Measurements from ENCODE around the gene MORN1.

Gene MORN1

GRCh38 chr1:2382621-2383361, 8.6 kb downstream of the MORN1 start:
- Mint-ChIP-seq H3K9me3 (no peaks in the 10 kb centered on the region), H3K27me3 (ENCODE audit: low read depth) (no peaks in the 10 kb centered on the region), H3K36me3 (ENCODE audit: low read depth) (no peaks in the 10 kb centered on the region), H3K4me1 (ENCODE audit: low read depth) (no peaks in the 10 kb centered on the region), H3K4me3 (no peak overlapping the region), H3K27ac (no peak overlapping the region)
- no peak for DNase-seq (ENCODE audit: low spot score)

- H3K4me3 Mint-ChIP-seq, result no peak overlapping the region
- no peaks in the 10 kb centered on the region for H3K4me1 Mint-ChIP-seq (ENCODE audit: low read depth)
- H3K27ac Mint-ChIP-seq, result no peak overlapping the region
- H3K27me3 Mint-ChIP-seq (ENCODE audit: low read depth), result no peaks in the 10 kb centered on the region
- H3K9me3 Mint-ChIP-seq, result no peaks in the 10 kb centered on the region
- peak; percentile 61 for DNase-seq (ENCODE audit: low spot score)
- no peaks in the 10 kb centered on the region for H3K36me3 Mint-ChIP-seq (ENCODE audit: low read depth)
These were observed 9.4 kb downstream of the MORN1 start for GRCh38 chr1:2381741-2382620.

- H3K4me3 Mint-ChIP-seq, result no peak overlapping the region
- no peak overlapping the region for H3K27ac Mint-ChIP-seq
- H3K36me3 Mint-ChIP-seq (ENCODE audit: low read depth), result no peaks in the 10 kb centered on the region
- H3K27me3 Mint-ChIP-seq (ENCODE audit: low read depth), result no peaks in the 10 kb centered on the region
- H3K9me3 Mint-ChIP-seq, result no peaks in the 10 kb centered on the region
- DNase-seq (ENCODE audit: low spot score), result no peak
- no peaks in the 10 kb centered on the region for H3K4me1 Mint-ChIP-seq (ENCODE audit: low read depth)
These were observed 10.3 kb downstream of the MORN1 start for GRCh38 chr1:2380816-2381591.

- no peaks in the 10 kb centered on the region for H3K36me3 Mint-ChIP-seq (ENCODE audit: low read depth)
- H3K27ac Mint-ChIP-seq, result no peak overlapping the region
- H3K27me3 Mint-ChIP-seq (ENCODE audit: low read depth), result no peaks in the 10 kb centered on the region
These were observed 11.5 kb downstream of the MORN1 start for GRCh38 chr1:2379733-2380404.

GRCh38 chr1:2378956-2379732, 12.2 kb downstream of the MORN1 start:
- no peak for DNase-seq (ENCODE audit: low spot score)
- Mint-ChIP-seq H3K36me3 (ENCODE audit: low read depth) (no peaks in the 10 kb centered on the region), H3K27me3 (ENCODE audit: low read depth) (no peaks in the 10 kb centered on the region), H3K4me1 (ENCODE audit: low read depth) (no peaks in the 10 kb centered on the region), H3K4me3 (no peak overlapping the region), H3K27ac (no peak overlapping the region), H3K9me3 (no peaks in the 10 kb centered on the region)

More at GRCh38 chr1:2379733-2380404, 11.5 kb downstream of the MORN1 start:
- H3K4me1 Mint-ChIP-seq (ENCODE audit: low read depth), result no peaks in the 10 kb centered on the region
- DNase-seq (ENCODE audit: low spot score), result no peak
- H3K9me3 Mint-ChIP-seq, result no peaks in the 10 kb centered on the region
- H3K4me3 Mint-ChIP-seq, result no peak overlapping the region

- DNase-seq (ENCODE audit: low spot score), result no peak
- Mint-ChIP-seq H3K36me3 (ENCODE audit: low read depth) (no peaks in the 10 kb centered on the region), H3K27ac (no peak overlapping the region)
These were observed 12.9 kb downstream of the MORN1 start for GRCh38 chr1:2378441-2378851.

GRCh38 chr1:2377751-2378440, 13.5 kb downstream of the MORN1 start:
- Mint-ChIP-seq H3K36me3 (ENCODE audit: low read depth) (no peaks in the 10 kb centered on the region), H3K27ac (no peak overlapping the region), H3K27me3 (ENCODE audit: low read depth) (no peaks in the 10 kb centered on the region), H3K4me3 (no peak overlapping the region), H3K9me3 (no peaks in the 10 kb centered on the region), H3K4me1 (ENCODE audit: low read depth) (no peaks in the 10 kb centered on the region)
- DNase-seq (ENCODE audit: low spot score), result no peak

More at GRCh38 chr1:2378441-2378851, 12.9 kb downstream of the MORN1 start:
- Mint-ChIP-seq H3K4me1 (ENCODE audit: low read depth) (no peaks in the 10 kb centered on the region), H3K27me3 (ENCODE audit: low read depth) (no peaks in the 10 kb centered on the region), H3K4me3 (no peak overlapping the region), H3K9me3 (no peaks in the 10 kb centered on the region)

GRCh38 chr1:2376931-2377672, 14.3 kb downstream of the MORN1 start:
- no peak overlapping the region for H3K4me3 Mint-ChIP-seq
- no peaks in the 10 kb centered on the region for H3K36me3 Mint-ChIP-seq (ENCODE audit: low read depth)
- H3K9me3 Mint-ChIP-seq, result no peaks in the 10 kb centered on the region
- H3K27ac Mint-ChIP-seq, result no peak overlapping the region
- H3K27me3 Mint-ChIP-seq (ENCODE audit: low read depth), result no peaks in the 10 kb centered on the region
- H3K4me1 Mint-ChIP-seq (ENCODE audit: low read depth), result no peaks in the 10 kb centered on the region
- DNase-seq (ENCODE audit: low spot score), result no peak

GRCh38 chr1:2376261-2376741, 15.1 kb downstream of the MORN1 start:
- H3K9me3 Mint-ChIP-seq, result no peaks in the 10 kb centered on the region
- DNase-seq (ENCODE audit: low spot score), result no peak
- no peaks in the 10 kb centered on the region for H3K27me3 Mint-ChIP-seq (ENCODE audit: low read depth)
- H3K4me1 Mint-ChIP-seq (ENCODE audit: low read depth), result no peaks in the 10 kb centered on the region
- no peak overlapping the region for H3K4me3 Mint-ChIP-seq
- H3K36me3 Mint-ChIP-seq (ENCODE audit: low read depth), result no peaks in the 10 kb centered on the region
- no peak overlapping the region for H3K27ac Mint-ChIP-seq

GRCh38 chr1:2375923-2376260, 15.5 kb downstream of the MORN1 start:
- Mint-ChIP-seq H3K36me3 (ENCODE audit: low read depth) (no peaks in the 10 kb centered on the region), H3K27ac (no peak overlapping the region), H3K27me3 (ENCODE audit: low read depth) (no peaks in the 10 kb centered on the region)

GRCh38 chr1:2375246-2375922, 16.0 kb downstream of the MORN1 start:
- Mint-ChIP-seq H3K36me3 (ENCODE audit: low read depth) (no peaks in the 10 kb centered on the region), H3K4me3 (no peak overlapping the region), H3K9me3 (no peaks in the 10 kb centered on the region), H3K4me1 (ENCODE audit: low read depth) (no peaks in the 10 kb centered on the region), H3K27me3 (ENCODE audit: low read depth) (no peaks in the 10 kb centered on the region), H3K27ac (no peak overlapping the region)
- DNase-seq (ENCODE audit: low spot score), result no peak

More at GRCh38 chr1:2375923-2376260, 15.5 kb downstream of the MORN1 start:
- Mint-ChIP-seq H3K4me3 (no peak overlapping the region), H3K4me1 (ENCODE audit: low read depth) (no peaks in the 10 kb centered on the region), H3K9me3 (no peaks in the 10 kb centered on the region)
- DNase-seq (ENCODE audit: low spot score), result no peak

Measured in T-helper 2 cell treated with Interferon-gamma antibody and Interleukin-4, amounts not matched to agents 5 μg/mL and 100 μg/mL, for 36 hours (primary cell).